Naive thymus-derived CD4-positive, alpha-beta T cell (primary cell): Measurements from ENCODE around the gene P2RY2. TPM values are rescaled to one million over a fixed set of nuclear protein-coding genes. Genes with fewer than 3 reads are reported as not detected.

Source experiments
- ATAC-seq: fragments of 150-1000 bp; cut with Tn5 transposase; 2 replicates; pipeline ENCODE4 v1.10.0; 2021; ENCODE audit warnings: mild to moderate bottlenecking, moderate library complexity
- CTCF ChIA-PET: fragments of 350-600 bp; sonication (Branson Sonifier 250); formaldehyde crosslinking; loops from one replicate; lab custom pipeline; 2021; ENCODE audit warnings: antibody characterized with exemption; lab: Charles Lee
- POLR2A ChIA-PET: fragments of 350-600 bp; sonication (Branson Sonifier 250); formaldehyde crosslinking; loops from one replicate; lab custom pipeline; 2021; ENCODE audit warnings: antibody characterized with exemption, inconsistent platforms; lab: Charles Lee
- DNase-seq, 9 donors: peaks; one replicate each; pipeline versions ENCODE4 v3.0.0 to v3.0.0-alpha.2; 2020 to 2022; ENCODE audit warnings: mixed read lengths in 1 of 9
- H3K27ac ChIP-seq: one replicate; pipeline ENCODE4 v1.7.0; 2013; ENCODE audit warnings: mild to moderate bottlenecking, low read depth, low read length, moderate library complexity
- H3K27me3 ChIP-seq, 2 donors: one replicate each; pipeline ENCODE4 v1.7.0; 2013; ENCODE audit warnings: low read length in 2 of 2, mild to moderate bottlenecking in 2 of 2, moderate library complexity in 2 of 2; ENCODE audit not compliant: control insufficient read depth in 2 of 2, insufficient read depth in 2 of 2
- H3K36me3 ChIP-seq, 3 experiments: 1 replicate in 2 of 3; 2 replicates in 1 of 3; pipeline ENCODE4 v1.7.0; 2013; ENCODE audit warnings: low read length in 3 of 3, mild to moderate bottlenecking in 3 of 3, moderate library complexity in 1 of 3; ENCODE audit not compliant: insufficient read depth in 3 of 3, control insufficient read depth in 2 of 3
- H3K4me1 ChIP-seq, 2 donors: one replicate each; pipeline ENCODE4 v1.7.0; 2013; ENCODE audit warnings: low read length in 2 of 2, mild to moderate bottlenecking in 2 of 2, moderate library complexity in 1 of 2; ENCODE audit not compliant: control insufficient read depth in 2 of 2, insufficient read depth in 2 of 2
- H3K4me3 ChIP-seq: 2 replicates; pipeline ENCODE4 v1.7.0; 2013; ENCODE audit warnings: mild to moderate bottlenecking, low read length
- H3K9me3 ChIP-seq, 3 experiments: 1 replicate in 2 of 3; 2 replicates in 1 of 3; pipeline ENCODE4 v1.7.0; 2013; ENCODE audit warnings: low read length in 3 of 3; ENCODE audit not compliant: control insufficient read depth in 2 of 3
- H3K27ac Mint-ChIP-seq, 9 donors: one replicate each; pipeline ENCODE4 v1.8.0; 2020 to 2022; ENCODE audit warnings: mixed read lengths in 9 of 9, mild to moderate bottlenecking in 8 of 9, moderate library complexity in 5 of 9, inconsistent platforms in 2 of 9
- H3K27me3 Mint-ChIP-seq, 5 donors: one replicate each; pipeline ENCODE4 v1.8.0; 2021 to 2022; ENCODE audit warnings: mixed read lengths in 5 of 5, mild to moderate bottlenecking in 1 of 5
- H3K36me3 Mint-ChIP-seq, 5 donors: one replicate each; pipeline ENCODE4 v1.8.0; 2020 to 2022; ENCODE audit warnings: mixed read lengths in 5 of 5, mild to moderate bottlenecking in 3 of 5, inconsistent platforms in 1 of 5
- H3K4me1 Mint-ChIP-seq, 7 donors: one replicate each; pipeline ENCODE4 v1.8.0; 2020 to 2022; ENCODE audit warnings: mixed read lengths in 7 of 7, mild to moderate bottlenecking in 3 of 7, inconsistent platforms in 1 of 7
- H3K4me3 Mint-ChIP-seq, 10 donors: one replicate each; pipeline ENCODE4 v1.8.0; 2020 to 2022; ENCODE audit warnings: mild to moderate bottlenecking in 10 of 10, mixed read lengths in 10 of 10, moderate library complexity in 6 of 10, inconsistent platforms in 2 of 10
- H3K9me3 Mint-ChIP-seq, 11 donors: one replicate each; pipeline ENCODE4 v1.8.0; 2020 to 2022; ENCODE audit warnings: mixed read lengths in 11 of 11, mild to moderate bottlenecking in 4 of 11, inconsistent platforms in 1 of 11, moderate library complexity in 1 of 11
- intact Hi-C, 2 donors: fragments of 100-400 bp; cut with micrococcal nuclease; formaldehyde crosslinking; loops; one replicate each; pipeline ENCODE4 v1.15.1; 2023
- polyA plus RNA-seq, 2 donors: library from polyadenylated mRNA; unstranded; fragments of 300-500 nt; fragmentation: Illumina TruSeq; gene quantifications; one replicate each; pipeline ENCODE4 v1.2.3, GENCODE V29; 2021
- total RNA-seq, 6 experiments: library from RNA in 5 of 6; stranded (reverse) in 5 of 6; gene quantifications; 1 replicate in 5 of 6; 2 replicates in 1 of 6; pipeline ENCODE4 v1.2.3 and lab custom pipeline; 2021 to 2026

Gene P2RY2
- total and polyA plus RNA-seq, 7 experiments from 2014 or later = 0.90 to 5.3 TPM; not detected in 5

GRCh38 chr11:73209892-73210291 is 8.2 kb upstream of the P2RY2 start:
- intact Hi-C loops = no loop called here
- no peak overlapping the region for H3K4me3 ChIP-seq
- ChIA-PET POLR2A (no interaction called here), CTCF (no interaction called here)
- Mint-ChIP-seq H3K27me3 (peaks cover 0 to 39% (median 7%) of the 10 kb centered on the region in 5 donors), H3K9me3 (peaks cover 0 to 9% (median 0%) of the 10 kb centered on the region in 11 donors), H3K4me3 (no peak overlapping the region), H3K27ac (no peak overlapping the region), H3K36me3 (peaks cover 0 to 2% (median 0%) of the 10 kb centered on the region in 5 donors), H3K4me1 (peaks cover 0 to 11% (median 0%) of the 10 kb centered on the region in 7 donors)
- no peaks in the 10 kb centered on the region for H3K27me3 ChIP-seq
- no peaks in the 10 kb centered on the region for H3K36me3 ChIP-seq
- H3K27ac ChIP-seq = no peak overlapping the region
- no peaks in the 10 kb centered on the region for H3K9me3 ChIP-seq
- ATAC-seq = no peak
- H3K4me1 ChIP-seq = no peaks in the 10 kb centered on the region
- no peak for DNase-seq

- Mint-ChIP-seq H3K4me3 (no peak overlapping the region), H3K36me3 (peaks cover 0 to 2% (median 0%) of the 10 kb centered on the region in 5 donors), H3K4me1 (peaks cover 0 to 10% (median 0%) of the 10 kb centered on the region in 7 donors), H3K9me3 (peaks cover 0 to 9% (median 0%) of the 10 kb centered on the region in 11 donors), H3K27ac (no peak overlapping the region), H3K27me3 (peaks cover 0 to 30% (median 4%) of the 10 kb centered on the region in 5 donors)
- POLR2A ChIA-PET = no interaction called here
- Histone ChIP-seq H3K4me3 (no peak overlapping the region), H3K36me3 (no peaks in the 10 kb centered on the region), H3K27ac (no peak overlapping the region), H3K9me3 (no peaks in the 10 kb centered on the region), H3K4me1 (no peaks in the 10 kb centered on the region), H3K27me3 (no peaks in the 10 kb centered on the region)
- ATAC-seq (no peak), DNase-seq (no peak)
- intact Hi-C loops = no loop called here
- CTCF ChIA-PET = interaction anchor here (0.6 kb wide), 1 partner anchor 60 kb away, joined by 4 read pairs; no protein-coding TSS in a partner anchor
Measured at GRCh38 chr11:73210916-73211667, 7.0 kb upstream of the P2RY2 start.

GRCh38 chr11:73213196-73214143 is 4.6 kb upstream of the P2RY2 start:
- ATAC-seq (no peak), DNase-seq (no peak)
- no peak overlapping the region for H3K4me3 Mint-ChIP-seq
- POLR2A ChIA-PET = no interaction called here
- peaks cover 9 to 32% (median 13%) of the 10 kb centered on the region in 5 donors for H3K27me3 Mint-ChIP-seq
- intact Hi-C loops = no loop called here
- H3K4me1 Mint-ChIP-seq = peaks cover 0 to 16% (median 4%) of the 10 kb centered on the region in 7 donors
- H3K27ac ChIP-seq = no peak overlapping the region
- no peaks in the 10 kb centered on the region for H3K27me3 ChIP-seq
- no peaks in the 10 kb centered on the region for H3K4me1 ChIP-seq
- H3K27ac Mint-ChIP-seq = no peak overlapping the region
- H3K9me3 Mint-ChIP-seq = peaks cover 0 to 5% (median 0%) of the 10 kb centered on the region in 11 donors
- no peaks in the 10 kb centered on the region for H3K36me3 ChIP-seq
- CTCF ChIA-PET = no interaction called here
- no peak overlapping the region for H3K4me3 ChIP-seq
- no peaks in the 10 kb centered on the region for H3K36me3 Mint-ChIP-seq
- no peaks in the 10 kb centered on the region for H3K9me3 ChIP-seq

- Histone ChIP-seq H3K36me3 (no peaks in the 10 kb centered on the region), H3K27me3 (no peaks in the 10 kb centered on the region), H3K4me3 (no peak overlapping the region), H3K27ac (no peak overlapping the region), H3K9me3 (no peaks in the 10 kb centered on the region), H3K4me1 (no peaks in the 10 kb centered on the region)
- POLR2A ChIA-PET = no interaction called here
- H3K36me3 Mint-ChIP-seq = no peaks in the 10 kb centered on the region
- intact Hi-C loops = no loop called here
- no peak overlapping the region for H3K4me3 Mint-ChIP-seq
- CTCF ChIA-PET = no interaction called here
- no peaks in the 10 kb centered on the region for H3K9me3 Mint-ChIP-seq
- peaks cover 13 to 43% (median 28%) of the 10 kb centered on the region in 5 donors for H3K27me3 Mint-ChIP-seq
- no peak overlapping the region for H3K27ac Mint-ChIP-seq
- ATAC-seq (no peak), DNase-seq (no peak)
- H3K4me1 Mint-ChIP-seq = peaks cover 0 to 17% (median 8%) of the 10 kb centered on the region in 7 donors
Measured at GRCh38 chr11:73215191-73216134, 2.6 kb upstream of the P2RY2 start.

GRCh38 chr11:73216465-73216864 is 1.6 kb upstream of the P2RY2 start:
- no peaks in the 10 kb centered on the region for H3K9me3 Mint-ChIP-seq
- intact Hi-C loops = no loop called here
- no peak for DNase-seq
- H3K27ac Mint-ChIP-seq = no peak overlapping the region
- Histone ChIP-seq H3K27ac (no peak overlapping the region), H3K27me3 (no peaks in the 10 kb centered on the region), H3K9me3 (no peaks in the 10 kb centered on the region), H3K4me1 (no peaks in the 10 kb centered on the region), H3K4me3 (no peak overlapping the region), H3K36me3 (no peaks in the 10 kb centered on the region)
- CTCF ChIA-PET = no interaction called here
- H3K27me3 Mint-ChIP-seq = peaks cover 13 to 46% (median 30%) of the 10 kb centered on the region in 5 donors
- no peak for ATAC-seq
- H3K4me3 Mint-ChIP-seq = peak overlapping the region in 3 of 10 donors; percentile 26 to 86 (median 49)
- no peaks in the 10 kb centered on the region for H3K36me3 Mint-ChIP-seq
- POLR2A ChIA-PET = no interaction called here
- peaks cover 0 to 13% (median 8%) of the 10 kb centered on the region in 7 donors for H3K4me1 Mint-ChIP-seq
